HG03439 (cell line): Measurements from ENCODE around the gene IPO5.
A peak's percentile ranks its signal among the peaks of the same experiment; 100 is the strongest.
"Not testable (repeated sequence)": the region's sequence is repeated elsewhere in the genome, so short reads cannot be mapped to it uniquely, and the experiment has no call there.

Experiments
- ATAC-seq: cut with Tn5 transposase; IDR thresholded peaks from one replicate; pipeline ENCODE4 v1.9.1; 2021; ENCODE audit warnings: mild to moderate bottlenecking, moderate library complexity; ENCODE audit not compliant: unreplicated experiment

The IPO5 gene

DNA sequence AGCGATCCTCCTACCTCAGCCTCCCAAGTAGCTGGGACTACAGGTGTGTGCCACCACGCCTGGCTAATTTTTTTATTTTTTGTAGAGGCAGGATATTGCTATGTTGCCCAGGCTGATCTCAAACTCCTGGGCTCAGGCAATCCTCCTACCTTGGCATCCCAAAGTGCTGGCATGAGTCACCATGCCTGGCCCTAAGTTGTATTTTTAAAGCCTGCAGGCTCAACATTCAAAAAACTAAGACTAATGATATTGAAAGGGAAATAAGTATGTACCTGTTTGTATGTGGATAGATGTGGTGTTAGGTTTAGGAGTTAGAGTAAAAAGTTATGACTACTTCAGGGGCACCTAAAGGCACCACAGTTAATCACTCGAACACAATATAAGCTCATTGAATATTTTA lies 5.4 kb upstream of the IPO5 start:
- no peak for ATAC-seq

DNA sequence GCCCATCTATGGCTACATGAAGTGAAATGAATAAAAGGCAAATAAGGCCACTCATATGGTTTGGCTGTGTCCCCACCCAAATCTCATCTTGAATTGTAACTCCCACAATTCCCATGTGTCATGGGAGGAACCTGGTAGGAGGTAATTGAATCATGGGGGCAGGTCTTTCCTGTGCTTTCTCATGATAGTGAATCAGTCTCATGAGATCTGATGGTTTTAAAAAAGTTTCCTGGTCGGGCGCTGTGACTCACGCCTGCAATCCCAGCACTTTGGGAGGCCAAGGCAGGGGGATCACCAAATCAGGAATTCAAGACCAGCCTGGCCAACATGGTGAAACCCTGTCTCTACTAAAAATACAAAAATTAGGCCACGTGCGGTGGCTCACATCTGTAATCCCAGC lies 4.2 kb upstream of the IPO5 start:
- not testable (repeated sequence) for ATAC-seq

DNA sequence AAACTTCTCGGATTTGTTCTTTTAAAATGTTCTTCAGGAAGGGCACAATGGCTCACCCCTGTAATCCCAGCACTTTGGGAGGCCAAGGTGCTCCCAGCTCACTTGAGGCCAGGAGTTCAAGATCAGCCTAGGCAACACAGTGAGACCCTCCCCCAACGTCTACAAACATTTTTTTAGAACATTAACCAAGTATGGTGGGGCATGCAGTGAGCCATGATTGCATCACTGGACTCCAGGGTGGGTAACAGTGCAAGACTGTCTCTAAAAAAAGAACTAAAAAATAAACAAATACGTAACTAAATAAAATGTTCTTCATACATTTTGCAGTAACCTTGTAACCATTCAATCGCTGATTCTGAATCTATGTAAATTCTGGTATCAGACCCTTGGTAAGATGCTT lies 2.1 kb upstream of the IPO5 start:
- no peak for ATAC-seq

DNA sequence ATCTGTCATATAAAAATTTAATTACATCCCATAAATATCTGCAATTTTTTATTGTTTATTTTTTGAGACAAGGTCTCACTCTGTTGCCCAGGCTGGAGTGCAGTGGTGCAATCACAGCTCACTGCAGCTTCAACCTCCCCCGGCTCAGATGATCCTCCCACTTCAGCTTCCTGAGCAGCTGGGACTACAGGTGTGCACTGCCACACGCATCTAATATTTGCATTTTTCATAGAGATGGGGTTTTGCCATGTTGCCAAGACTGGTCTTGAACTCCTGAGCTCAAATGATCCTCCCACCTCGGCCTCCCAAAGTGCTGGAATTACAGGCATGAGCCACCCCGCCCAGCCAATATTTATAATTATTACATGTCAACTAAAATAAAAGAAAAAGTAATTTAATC lies 644 bp upstream of the IPO5 start:
- not testable (repeated sequence) for ATAC-seq

DNA sequence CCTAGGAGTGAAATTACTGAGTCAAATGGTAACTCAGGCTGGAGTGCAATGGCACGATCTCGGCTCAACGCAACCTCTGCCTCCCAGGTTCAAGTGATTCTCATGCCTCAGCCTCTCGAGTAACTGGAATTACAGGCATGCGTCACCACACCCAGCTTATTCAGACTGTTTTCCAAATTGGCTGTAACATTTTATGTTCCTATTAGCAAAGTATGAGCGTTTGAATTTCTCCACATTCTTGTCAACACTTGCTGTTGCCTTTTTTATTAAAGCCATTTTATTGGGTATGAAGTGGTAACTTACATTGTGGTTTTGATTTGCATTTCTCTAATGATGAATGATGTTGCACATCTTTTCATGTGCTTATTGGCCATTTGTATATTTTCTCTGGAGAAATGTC lies 7.9 kb downstream of the IPO5 start:
- no peak for ATAC-seq

DNA sequence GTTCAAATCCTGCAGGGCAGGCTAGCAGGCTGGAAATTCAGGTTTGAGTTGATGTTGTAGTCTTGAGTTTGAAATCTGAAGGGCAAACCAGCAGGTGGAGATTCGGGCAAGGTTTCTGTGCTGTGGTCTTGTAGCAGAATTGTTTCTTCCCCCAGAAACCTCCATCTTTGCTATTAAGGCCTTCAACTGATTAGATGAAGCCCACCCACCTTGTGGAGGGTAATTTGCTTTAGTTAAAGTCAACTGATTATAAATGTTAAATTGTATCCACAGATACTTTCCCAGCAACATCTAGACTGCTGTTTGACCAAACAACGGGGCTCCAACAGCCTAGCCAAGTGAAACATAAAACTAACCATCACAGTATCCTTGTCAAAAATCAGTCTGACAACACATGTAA lies 9.4 kb downstream of the IPO5 start:
- ATAC-seq = no peak

DNA sequence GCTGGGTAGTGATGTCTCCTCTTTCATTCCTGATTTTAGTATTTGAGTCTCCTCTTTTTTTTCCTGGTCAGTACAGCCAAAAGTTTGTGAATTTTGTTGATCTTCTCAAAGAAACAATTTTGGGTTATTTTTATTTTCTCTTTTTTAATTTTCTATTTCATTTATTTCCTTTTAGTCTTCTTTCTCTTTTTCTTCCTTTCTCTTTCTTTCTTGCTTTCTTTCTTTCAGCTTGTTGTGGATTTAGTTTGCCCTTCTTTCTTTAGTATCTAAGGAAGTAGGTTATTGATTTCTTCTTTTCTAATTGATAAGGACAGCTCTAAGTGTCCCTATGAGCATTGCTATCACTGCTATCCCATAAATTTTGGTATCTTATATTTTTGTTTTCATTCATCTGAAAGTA lies 13.8 kb downstream of the IPO5 start:
- no peak for ATAC-seq

DNA sequence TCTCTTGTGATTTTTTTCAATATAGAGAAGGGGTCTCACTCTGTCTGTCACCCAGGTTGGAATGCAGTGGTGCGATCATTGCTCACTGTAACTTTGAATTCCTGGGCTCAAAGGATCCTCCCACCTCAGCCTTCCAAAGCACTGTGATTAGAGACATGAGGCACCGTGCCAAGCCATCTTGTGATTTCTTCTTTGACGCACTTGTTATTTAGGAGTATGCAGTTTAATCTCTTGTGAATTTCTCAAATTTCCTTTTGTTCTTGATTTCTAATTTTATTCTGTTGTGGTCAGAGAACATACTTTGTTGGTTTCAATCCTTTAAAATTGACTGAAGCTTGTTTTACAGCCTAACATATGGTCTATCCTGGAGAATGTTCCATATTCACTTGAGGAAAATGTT lies 14.5 kb downstream of the IPO5 start:
- no peak for ATAC-seq

DNA sequence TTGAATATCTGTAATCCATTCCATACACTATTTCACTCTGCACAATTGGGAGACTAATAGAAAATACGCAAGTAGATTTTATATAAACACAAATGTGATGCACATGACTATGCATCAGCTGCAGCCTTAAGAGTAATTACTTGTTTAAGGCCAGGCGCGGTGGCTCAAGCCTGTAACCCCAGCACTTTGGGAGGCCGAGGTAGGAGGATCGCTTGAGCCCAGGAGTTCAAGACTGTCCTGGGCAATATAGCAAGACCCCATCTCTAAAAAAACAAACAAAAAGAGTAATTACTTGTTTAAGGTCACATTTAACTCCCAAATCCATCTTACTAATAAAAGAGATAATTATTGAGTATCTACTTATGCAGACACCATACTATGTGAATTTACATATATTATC lies 18.0 kb downstream of the IPO5 start:
- ATAC-seq = no peak

DNA sequence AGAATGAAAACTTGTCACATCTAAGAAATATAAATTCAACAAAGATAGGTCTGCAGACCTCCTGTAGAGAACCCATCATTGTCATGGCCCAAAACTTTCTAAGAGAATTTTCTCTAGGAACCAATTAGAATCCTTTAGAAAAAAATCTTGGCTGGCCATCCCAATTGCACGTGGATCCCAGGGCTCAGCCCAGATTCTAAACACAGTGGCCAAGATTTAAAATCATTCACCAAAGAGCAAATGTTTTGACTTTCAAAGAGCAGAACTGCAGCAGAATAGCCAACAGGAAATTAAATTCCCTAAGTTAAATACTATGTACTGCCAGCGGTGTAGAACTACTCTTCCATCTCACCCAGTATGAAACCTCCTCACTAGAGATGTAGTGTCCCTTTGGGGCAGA lies 21.3 kb downstream of the IPO5 start:
- ATAC-seq = no peak

DNA sequence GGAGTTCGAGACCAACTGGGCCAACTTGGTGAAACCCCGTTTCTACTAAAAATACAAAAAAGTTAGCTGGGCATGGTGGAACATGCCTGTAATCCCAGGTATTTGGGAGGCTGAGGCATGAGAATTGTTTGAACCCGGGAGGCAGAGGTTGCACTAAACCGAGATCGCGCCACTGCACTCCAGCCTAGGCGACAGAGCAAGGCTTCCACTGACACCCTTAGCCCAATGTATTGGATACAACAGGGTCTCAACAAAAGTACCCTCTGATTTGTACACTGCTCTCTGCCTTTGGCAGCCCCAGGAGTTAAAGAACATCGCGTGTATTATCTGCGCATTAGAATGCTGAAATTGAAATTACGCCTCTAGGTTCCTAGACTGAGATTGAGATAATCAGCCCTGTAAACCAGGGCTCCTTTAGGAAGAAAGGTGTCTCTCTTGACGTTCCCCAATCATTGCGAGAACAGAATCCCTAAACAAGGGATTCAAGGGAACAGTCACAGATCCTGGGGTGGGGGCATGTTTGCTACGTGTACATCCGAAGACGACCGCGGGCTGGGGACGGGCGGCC lies 21.9 kb downstream of the IPO5 start:
- ATAC-seq = peak; percentile 2

DNA sequence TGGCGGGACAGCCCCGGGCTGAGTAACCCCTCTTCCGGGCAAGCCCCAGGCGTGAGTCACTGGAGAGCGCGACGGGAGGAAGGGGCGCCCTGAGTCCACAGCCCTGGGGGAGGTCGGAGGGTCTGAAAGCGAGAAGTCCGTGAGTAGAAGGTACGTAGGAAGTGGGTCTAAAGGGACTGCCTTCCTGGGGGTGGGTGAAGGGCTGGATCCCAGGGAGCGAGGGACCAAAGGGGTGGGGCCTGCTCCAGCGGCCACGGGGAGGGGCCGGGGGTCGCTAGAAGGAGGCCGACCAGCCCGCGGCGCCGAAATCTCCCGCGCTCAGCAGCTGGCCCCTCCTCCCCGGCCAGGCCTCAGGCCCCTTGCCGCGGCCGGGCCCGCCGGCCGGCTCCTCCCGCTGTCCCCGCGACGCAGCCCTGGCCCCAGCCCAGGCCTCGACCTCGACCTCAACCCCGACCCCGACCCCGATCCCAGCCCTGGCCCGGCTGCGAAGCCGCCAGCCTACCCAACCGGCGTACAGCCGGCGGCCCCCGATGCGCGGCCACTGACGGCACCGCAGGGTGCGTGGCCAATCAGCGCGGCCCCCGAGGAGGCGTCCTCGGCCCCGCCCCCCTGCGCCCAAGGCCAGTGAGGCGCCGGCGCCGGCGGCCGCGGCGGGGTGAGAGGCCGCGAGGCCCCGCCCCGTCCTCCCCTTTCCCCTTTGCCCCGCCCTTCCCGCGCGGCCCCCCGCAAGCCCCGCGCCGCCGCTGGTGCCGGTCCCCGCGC lies 22.6 kb downstream of the IPO5 start:
- peak; percentile 89 for ATAC-seq

DNA sequence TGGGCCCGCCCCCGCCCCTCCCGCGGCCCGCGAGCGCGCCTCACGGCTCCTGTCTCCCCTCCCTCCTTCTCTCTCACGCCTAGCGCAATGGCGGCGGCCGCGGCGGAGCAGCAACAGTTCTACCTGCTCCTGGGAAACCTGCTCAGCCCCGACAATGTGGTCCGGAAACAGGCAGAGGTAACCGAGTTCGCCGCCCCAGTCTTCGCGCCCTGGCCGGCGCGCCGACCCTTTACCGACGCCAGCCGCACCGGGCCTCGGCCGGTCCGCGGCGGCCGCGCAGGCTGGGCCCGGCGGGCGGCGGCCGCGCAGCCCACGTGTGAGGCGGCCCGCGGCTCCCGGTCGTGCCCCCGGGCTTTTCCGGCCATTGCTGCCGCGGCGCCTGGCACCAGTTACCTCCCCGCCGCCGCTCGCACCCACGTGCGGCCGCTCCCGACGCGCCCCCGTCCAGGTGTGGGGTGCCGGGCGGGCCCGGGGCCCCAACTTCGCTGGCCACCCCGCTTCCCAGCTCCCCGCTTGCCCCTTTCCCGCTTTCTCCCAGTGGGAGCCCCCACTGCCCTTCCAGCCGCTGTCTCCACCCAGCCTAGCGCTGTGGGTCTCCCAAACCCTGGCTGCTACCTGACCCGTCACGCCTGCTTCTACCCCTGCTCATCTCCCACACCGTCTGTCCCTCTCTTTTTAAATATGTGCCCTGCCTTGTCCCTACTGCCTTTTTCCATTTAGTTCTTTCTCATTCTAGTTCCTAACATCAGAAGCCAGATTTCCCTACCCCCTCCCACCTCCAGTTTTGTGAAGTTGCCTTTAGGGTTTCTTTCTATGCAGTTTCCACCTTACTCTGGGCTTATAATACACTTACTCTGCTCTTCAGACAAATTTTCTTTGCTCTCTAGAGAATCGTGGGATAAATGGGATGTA lies 23.4 kb downstream of the IPO5 start:
- ATAC-seq = peak; percentile 49

DNA sequence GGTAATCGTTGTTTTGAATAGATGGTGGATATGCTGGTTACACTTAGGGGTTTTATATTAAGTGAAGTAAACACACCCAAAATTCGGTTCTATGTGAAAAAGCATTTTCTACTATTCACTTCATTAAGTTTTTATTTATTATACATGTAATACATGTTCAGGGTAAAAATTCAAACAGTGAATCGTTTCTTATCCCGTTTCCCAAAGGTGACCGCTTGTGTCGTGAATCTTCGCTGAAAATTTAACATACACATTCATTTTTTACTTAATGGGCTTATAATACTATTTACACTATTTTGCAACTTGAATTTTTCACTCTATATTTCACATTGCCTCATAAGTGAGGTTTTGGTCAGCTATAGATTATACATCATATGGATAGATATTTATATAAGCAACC lies 24.5 kb downstream of the IPO5 start:
- ATAC-seq = no peak

DNA sequence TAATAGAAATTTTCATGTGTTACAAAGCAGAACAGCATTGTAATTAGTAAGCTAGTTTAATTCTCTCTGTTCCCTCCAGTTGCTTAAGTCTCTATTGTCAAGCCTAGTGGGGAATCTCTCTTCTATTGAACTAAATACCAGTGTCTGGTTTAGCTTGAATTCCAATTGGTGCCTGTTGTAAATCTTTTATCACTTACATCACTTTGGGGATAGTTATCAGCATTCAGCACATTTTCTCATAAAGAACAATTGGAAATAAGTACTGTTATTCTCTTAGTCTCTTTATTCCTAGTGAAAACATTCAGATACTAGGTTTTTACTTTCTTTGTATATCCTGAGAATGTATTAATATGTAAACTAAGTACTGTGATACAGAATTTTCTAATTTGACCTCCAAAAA lies 25.2 kb downstream of the IPO5 start:
- ATAC-seq = no peak

DNA sequence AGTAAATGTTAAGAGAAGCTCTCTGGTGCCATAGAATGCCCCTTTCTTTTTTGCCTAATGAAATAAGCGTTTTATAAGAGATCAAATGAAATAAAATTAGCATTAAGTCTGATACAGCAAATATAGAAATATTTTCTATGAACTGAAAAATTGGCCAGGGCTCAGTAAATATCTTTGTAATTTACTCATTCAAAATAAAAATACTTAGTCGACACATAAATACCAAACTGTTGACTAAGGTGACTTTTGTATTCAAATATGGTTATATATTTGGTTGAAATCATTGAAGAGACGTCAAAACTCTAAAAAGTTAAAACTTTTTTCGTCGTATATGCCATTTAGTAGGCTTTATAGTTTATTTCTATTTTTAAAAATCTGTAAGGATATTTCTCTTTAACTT lies 25.6 kb downstream of the IPO5 start:
- ATAC-seq = no peak

DNA sequence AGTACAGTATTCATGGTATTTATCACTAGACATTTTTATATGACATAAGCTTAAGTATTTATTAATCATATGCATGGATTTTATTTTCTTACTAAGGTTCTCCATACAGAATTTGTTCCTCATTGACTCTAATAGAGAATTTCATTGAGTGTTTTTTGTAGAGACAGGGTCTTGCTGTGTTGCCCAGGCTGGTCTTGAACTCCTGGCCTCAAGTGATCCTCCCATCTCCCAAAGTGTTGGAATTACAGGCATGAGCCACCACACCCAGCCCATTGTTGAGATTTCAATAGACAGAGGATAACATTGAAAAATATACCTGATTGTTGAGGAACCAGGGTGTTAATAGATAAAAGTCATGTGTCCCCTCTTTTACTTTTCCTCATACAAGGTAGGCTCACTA lies 26.1 kb downstream of the IPO5 start:
- no peak for ATAC-seq

DNA sequence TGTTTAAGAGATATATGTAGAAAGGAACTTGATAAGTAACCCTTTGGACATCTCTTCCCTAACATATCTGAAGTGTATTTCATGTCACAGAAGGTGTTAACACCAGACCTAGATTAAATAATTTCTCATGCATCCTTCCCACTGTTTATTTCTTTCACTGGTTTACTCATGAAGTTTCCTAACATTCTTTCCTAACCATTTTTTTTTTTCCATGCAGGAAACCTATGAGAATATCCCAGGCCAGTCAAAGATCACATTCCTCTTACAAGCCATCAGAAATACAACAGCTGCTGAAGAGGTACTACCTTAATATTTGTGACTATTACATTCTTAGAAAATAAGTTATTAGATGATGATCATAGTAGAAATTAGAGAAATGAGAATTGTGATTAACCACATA lies 28.8 kb downstream of the IPO5 start:
- no peak for ATAC-seq

DNA sequence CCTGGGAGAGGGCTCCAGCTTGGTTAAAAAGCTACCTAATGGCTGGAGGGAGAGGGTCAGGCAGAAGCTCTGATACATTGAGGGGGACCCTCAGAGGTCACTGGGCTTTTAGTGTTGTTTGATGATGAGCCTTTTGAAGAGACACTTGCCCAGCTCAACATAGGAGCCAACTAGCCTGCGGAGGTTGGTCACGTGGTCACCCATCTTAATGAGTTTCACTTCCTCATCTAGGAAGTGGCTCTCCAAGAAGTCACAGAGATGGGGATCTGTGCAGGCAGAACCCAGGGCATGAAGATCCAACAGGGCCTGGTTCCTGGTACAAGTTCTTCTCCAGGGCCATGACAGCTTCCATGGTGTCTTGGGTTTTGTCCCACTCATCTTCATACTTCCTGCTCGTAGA lies 33.4 kb downstream of the IPO5 start:
- no peak for ATAC-seq

DNA sequence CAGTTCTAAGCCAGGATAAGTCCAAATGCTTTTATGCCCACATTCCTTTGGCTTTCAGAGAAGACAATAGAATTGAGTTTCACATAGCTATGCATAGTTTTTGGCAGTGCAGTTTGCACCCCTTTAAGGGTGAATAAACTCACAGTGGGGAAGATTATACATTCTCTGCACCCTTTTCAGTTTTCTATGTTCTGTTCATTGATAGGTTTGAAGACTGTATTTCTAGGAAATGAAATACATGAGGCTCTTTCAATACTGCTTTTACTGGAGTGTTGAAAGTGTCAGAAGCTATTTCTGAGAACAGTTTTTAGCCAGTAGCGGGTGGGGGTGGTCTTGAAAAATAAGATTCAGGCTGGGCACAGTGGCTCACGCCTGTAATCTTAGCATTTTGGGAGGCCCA lies 46.2 kb downstream of the IPO5 start:
- no peak for ATAC-seq

DNA sequence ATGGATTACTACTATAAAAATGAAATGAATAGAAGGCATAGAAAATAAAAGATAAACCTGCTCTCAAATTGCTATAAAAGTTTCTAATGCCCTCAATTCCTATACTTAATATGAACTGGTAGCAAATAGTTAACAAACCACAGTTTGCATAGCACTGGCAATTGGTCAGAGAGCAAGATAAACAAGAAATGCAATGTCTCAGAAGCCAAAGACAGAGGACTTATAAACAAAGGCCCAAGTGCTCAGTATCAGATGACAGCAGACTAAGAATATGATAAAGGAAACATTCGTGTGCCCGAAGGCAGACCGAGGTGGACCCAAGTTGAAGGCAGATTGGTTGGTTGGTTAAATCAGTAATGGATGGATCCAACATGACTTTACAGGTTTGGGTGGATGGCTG lies 50.6 kb downstream of the IPO5 start:
- ATAC-seq = no peak

DNA sequence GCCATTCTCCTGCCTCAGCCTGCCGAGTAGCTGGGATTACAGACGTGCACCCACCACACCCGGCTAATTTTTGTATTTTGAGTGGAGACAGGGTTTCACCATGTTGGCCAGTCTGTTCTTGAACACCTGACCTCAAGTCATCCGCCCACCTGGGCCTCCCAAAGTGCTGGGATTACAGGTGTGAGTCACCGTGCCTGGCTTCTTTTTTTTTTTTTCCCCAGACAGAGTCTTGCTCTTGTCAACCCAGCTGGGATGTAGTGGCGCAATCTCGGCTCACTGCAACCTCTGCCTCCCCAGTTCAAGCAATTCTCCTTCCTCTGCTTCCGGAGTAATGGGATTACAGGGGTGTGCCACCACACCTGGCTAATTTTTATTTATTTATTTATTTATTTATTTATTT lies 51.5 kb downstream of the IPO5 start:
- not testable (repeated sequence) for ATAC-seq
